Measurements from ENCODE around the gene EID3.
A peak's percentile ranks its signal among the peaks of the same experiment; 100 is the strongest.

The EID3 gene

GRCh38 chr12:104340925-104341611 lies 37.5 kb downstream of the EID3 start:
- no peak for DNase-seq

- DNase-seq: no peak
These were observed 38.6 kb downstream of the EID3 start for GRCh38 chr12:104342147-104342546.

- no peak for DNase-seq
These were observed 39.2 kb downstream of the EID3 start for GRCh38 chr12:104342635-104343249.

- no peak for DNase-seq
These were observed 41.1 kb downstream of the EID3 start for GRCh38 chr12:104344682-104345081.

GRCh38 chr12:104345234-104346066 lies 41.9 kb downstream of the EID3 start:
- no peak for DNase-seq

GRCh38 chr12:104347374-104348075 lies 44.0 kb downstream of the EID3 start:
- DNase-seq: no peak

- DNase-seq: no peak
These were observed 44.9 kb downstream of the EID3 start for GRCh38 chr12:104348283-104348993.

- DNase-seq: no peak
These were observed 45.5 kb downstream of the EID3 start for GRCh38 chr12:104348994-104349494.

GRCh38 chr12:104350211-104351056 lies 46.9 kb downstream of the EID3 start:
- no peak for DNase-seq

- DNase-seq: no peak
These were observed 47.8 kb downstream of the EID3 start for GRCh38 chr12:104351057-104351983.

GRCh38 chr12:104352106-104352713 lies 48.7 kb downstream of the EID3 start:
- no peak for DNase-seq

- DNase-seq: peak; percentile 46
These were observed 49.8 kb downstream of the EID3 start for GRCh38 chr12:104353012-104353981.

GRCh38 chr12:104354167-104354867 lies 50.8 kb downstream of the EID3 start:
- peak; percentile 49 for DNase-seq

All from islet precursor cell (in vitro differentiated cells).